Thoracic aorta endothelial cell (primary cell): ENCODE data around the gene CEP43. TPM values are rescaled to one million over a fixed set of nuclear protein-coding genes. Genes with fewer than 3 reads are reported as not detected.

Experiments used
- small RNA-seq: library from RNA; depleted of rRNA; stranded (forward); fragments of <200 nt; gene quantifications from one replicate; pipeline ENCODE3, GENCODE V24; 2012
- total RNA-seq: library from RNA; depleted of rRNA; stranded (reverse); fragments of >200 nt; gene quantifications from 2 replicates; pipeline ENCODE4 v1.2.3, GENCODE V29; 2012

The CEP43 gene
- total RNA-seq, result 23.5 and 23.7 TPM in 2 replicates

GRCh38 chr6:166999145-166999883 is at the start of gene CEP43:
TSS of gene CEP43 (plus strand) at chr6:166999397. CDS start at chr6:166999413, 16 bp downstream.

GRCh38 chr6:166956444-166957086 is 42.6 kb upstream of the CEP43 start, which contains the start of gene RNASET2:
TSS of gene RNASET2 (minus strand) at chr6:166956550. CDS start at chr6:166956182, 368 bp downstream.

Small RNA genes lying within 50 kb of the gene (small RNA-seq; reads per million reads assigned to genes)
- 0.49 reads per million for gene MIR3939

Other genes with a start within 250 kb of the CEP43 start
- gene RNASET2, start 42.8 kb upstream of the CEP43 start, total RNA-seq, result 7.4 and 12.6 TPM in 2 replicates
- gene CCR6, start 123.7 kb downstream of the CEP43 start, total RNA-seq, result not detected in 2 replicates
- gene GPR31, start 158.6 kb downstream of the CEP43 start, total RNA-seq, result not detected in 2 replicates